DMS53 treated with DMSO at 0.1 percent for 48 hours (cell line): ENCODE data around the gene NOG.
A peak's percentile ranks its signal among the peaks of the same experiment; 100 is the strongest.

Experiments used
- DNase-seq: peaks from one replicate; lab custom pipeline; 2025; ENCODE audit not compliant: unreplicated experiment; lab: John Stamatoyannopoulos, UW

The NOG gene

DNA sequence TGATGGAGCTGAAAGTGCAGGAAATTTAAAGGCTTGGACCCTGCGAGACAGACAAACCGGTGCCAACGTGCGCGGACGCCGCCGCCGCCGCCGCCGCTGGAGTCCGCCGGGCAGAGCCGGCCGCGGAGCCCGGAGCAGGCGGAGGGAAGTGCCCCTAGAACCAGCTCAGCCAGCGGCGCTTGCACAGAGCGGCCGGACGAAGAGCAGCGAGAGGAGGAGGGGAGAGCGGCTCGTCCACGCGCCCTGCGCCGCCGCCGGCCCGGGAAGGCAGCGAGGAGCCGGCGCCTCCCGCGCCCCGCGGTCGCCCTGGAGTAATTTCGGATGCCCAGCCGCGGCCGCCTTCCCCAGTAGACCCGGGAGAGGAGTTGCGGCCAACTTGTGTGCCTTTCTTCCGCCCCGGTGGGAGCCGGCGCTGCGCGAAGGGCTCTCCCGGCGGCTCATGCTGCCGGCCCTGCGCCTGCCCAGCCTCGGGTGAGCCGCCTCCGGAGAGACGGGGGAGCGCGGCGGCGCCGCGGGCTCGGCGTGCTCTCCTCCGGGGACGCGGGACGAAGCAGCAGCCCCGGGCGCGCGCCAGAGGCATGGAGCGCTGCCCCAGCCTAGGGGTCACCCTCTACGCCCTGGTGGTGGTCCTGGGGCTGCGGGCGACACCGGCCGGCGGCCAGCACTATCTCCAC lies at the start of gene NOG:
Gene NOG (plus strand): TSS at position 54 of the 674 bp plus-strand sequence. CDS start 525 bp downstream, at position 579.
- DNase-seq, result peak; percentile 19

DNA sequence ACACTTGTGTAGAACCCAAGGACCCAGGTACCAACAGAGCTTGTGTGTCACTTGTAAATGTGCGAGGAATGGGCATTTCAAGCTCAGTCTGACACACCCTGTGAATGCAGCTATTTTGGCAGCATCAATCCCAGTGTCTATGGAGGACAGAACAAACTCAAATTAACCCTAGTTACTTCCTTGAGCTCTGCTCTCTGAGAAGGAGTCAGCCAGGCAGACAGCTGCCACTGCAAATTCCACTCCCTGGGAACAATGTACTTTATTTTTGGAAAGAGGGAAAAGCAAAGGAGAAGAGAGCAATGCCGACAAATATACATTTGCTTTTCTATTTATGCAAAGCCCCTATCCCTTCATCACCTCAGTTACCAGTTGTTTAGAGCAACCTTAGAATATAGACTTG lies 48.4 kb upstream of the NOG start:
- no peak for DNase-seq

DNA sequence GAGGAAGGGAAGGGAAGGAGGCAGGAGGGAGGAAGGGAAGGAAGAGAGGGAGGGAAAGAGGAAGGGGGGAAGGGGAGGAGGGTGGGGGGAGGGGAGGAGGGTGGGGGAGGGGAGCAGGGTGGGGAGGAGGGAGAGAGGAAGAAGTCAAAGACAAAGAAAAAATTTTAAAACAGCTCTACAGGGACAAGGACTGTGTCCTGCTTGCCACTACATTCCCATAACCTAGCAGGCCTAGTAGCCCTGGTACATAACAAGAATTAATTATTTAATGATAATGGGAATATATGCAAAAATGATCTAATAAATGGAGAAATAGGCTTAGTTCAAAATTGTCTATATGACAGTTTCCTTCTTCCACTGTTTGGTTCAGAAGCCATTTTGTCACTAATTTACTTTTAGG lies 47.6 kb upstream of the NOG start:
- no peak for DNase-seq

DNA sequence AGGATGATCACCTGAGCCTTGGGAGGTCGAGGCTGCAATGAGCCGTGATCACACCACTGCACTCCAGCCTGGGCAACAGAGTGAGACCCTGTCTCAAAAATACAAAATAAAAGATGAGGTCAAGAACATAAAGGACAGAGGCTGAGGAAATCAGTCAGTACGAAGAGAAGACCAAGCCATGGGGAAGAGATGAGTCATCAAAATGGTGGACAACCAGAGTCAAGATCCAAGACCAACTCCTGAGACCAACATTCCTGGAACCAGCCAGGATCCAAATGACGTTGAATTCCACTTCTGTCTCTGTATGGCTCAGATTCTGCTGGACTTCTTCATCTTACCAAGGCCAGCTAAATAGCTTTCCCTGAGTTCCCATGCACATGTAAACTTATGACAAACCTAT lies 44.8 kb upstream of the NOG start:
- no peak for DNase-seq

DNA sequence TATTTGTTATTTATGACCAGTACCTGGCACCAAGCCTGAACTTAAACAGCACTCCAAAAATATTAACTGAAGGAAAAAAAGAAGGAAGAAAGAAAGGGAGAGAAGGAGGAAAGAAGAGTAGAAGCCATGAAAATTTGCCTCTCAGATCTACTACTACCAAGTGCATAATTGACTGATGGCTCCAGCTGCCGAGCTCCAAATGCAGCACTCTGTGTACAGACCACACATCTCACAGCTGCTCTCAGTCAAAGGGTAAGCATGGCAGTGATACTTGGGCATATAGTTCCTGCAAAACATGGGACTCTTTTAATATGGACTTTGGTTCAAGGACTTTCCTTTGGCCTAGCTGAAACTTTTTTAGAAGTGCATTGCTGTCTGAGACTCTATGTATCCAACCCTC lies 44.0 kb upstream of the NOG start:
- DNase-seq, result no peak

DNA sequence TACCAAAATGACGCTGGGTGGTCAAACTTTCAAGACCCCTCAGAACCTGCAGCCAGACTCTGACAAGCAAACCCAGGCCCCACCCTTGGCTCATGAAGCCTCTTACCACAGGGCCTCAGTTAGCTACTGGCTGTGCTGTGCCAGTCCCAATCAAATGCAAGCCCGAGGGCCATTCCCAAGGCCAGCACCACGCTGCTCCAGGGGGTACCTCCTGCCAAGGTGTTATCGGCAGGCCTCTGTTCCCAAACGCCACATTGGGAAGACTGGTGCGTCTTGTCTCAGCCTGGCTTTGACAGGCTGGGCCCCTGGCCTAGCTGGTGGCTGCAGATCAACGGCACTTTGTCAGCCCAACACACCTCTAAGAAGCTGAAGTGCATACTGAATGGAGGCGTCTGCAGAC lies 35.8 kb upstream of the NOG start:
- no peak for DNase-seq

DNA sequence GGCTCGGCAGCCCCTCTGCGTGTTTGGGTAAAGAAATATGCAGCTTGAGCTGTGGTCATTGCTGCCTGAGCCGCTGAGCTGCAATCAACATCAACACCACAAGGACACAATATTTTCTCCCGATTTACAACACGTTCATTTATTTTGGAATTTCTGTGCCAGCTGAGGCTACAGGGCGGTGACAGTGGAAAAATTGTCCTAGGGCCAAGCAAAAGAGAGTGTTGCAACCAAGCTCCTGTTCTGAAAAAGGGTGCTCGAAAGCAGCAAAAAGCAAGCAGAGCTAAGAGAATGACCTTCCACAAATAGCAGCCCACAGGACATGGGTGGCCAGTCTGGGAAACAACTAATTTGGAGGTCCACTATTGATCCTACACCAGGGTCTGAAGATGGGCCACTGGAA lies 35.4 kb upstream of the NOG start:
- no peak for DNase-seq

DNA sequence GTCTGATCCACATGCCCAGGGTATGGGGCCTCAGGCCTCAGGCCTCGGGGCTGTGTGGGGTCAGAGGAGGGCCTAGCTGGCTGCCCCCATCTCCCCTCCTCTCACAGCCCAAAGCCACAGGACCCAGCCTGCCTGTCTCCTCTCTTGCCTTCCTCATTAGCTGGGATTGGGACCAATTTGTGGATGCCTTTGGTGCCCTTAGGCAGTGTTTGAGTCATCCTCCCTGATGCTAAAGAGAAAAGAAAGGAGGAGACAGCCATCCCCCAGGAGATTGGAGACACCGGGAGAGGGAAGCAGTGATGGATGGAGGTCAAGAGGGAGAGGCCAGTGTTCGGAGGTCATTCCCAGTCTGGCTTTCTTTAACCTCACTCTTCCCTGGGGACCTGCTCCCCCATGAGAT lies 23.3 kb upstream of the NOG start:
- no peak for DNase-seq

DNA sequence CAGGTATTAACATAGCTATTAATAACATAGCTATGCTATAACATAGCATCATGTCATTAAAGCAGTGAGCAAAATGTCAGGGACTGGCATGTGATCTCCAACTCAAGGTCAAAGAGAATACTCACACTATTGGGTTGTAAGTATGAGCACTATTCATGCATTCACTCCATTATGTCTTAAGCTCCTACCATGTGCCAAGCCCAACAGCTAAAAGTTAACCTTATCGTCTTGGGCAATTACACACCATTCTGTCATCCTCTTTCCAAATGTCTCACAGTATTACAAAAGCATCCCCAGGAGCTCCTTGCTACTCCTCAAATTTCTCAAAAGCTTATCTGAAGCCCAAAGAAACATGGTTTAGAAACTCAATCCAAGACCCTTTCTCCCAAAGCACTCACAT lies 22.0 kb upstream of the NOG start:
- DNase-seq, result no peak

DNA sequence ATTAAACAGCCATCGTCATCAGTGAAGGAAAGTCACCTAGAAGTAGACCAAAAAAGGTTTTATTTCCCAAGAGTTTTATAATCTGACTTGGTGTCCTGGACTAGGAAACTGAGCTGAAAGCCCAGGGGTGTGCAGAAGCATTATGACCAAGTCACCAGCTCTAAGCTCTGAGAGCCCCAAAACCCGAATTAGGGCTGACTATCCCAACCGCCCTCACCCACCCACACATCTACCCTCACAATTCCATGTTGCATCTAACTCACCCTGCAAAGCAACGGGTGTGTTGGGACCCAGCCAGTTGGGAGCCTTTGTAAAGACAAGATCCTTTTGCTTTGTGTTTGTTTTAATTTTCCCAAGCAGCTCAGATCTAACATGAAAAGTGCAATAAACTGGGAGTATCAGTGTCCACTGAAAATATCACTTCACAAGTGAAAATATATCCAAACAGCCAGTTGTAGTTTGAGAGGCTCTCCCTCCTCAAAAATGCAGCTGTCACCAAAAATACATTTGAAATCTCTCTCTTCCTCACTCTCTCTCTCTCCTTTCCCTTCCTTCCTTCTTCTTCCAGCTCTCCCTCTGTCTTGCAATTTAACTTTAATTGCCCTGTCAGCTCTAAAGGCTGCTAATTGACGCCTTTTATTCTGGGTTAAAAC lies 16.2 kb upstream of the NOG start:
- DNase-seq, result no peak

DNA sequence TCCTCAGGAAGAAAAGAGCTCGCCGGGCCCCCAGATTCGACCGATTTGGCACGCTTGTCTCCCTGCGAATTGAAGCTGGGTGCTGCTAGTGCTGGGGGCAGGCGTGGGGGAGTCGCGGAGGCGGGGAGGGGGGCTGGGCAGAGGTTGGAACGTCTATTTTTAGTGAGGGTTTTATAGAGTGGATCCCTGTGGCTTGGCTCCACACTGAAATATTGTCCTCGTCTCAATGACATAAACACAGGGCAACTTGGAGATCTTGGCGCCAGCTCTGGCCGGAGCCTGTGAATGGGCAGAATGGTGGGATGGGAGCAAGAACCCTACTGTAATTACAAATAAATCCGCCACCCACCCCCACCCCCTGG lies 15.7 kb upstream of the NOG start:
- no peak for DNase-seq

DNA sequence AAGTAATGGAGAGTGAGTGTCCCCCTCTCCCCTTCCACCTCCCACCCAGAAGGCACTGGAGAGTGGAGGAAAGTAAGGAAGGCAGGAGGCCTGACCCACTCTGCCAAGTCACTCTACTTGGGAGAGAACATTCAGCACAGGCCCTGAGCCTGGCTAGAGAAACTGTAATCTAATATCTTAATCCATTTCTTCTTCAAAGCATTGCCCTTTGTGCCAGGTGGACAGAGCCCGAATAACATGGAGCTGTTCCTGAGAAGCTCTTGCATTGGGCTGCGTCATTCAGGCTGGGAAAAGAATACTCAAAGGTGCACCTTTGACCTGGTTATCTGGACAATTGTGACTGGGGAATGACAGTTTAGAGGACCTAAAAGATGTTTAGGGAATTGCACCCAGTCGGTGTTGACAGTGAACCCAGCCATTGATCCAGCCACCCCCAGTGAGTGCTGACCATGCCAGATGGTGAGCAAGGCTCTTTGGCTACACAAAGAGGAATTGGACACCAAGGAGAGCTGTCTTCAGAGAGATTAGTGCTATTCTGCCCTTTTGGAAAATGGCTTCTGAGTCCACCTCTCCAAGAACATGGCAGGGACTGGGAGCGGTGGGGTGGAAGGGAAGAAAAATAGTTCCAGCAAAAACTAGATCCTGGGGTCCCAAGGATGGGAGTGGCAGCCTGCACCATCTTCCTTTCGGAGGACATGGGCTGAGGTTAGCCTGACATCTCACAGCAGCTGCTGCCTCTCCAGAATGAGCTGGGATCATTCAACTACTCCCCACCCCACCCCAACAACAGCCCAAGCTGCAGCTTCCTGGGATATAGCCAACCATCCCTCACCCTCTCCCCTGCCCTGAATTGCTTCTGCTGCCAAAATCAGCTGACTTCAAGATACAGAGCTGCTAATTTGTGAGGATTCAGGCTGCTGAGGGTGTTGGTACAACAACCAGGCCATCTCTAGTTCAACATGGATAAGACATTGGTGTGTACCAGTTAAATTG lies 11.6 kb upstream of the NOG start:
- DNase-seq, result no peak

DNA sequence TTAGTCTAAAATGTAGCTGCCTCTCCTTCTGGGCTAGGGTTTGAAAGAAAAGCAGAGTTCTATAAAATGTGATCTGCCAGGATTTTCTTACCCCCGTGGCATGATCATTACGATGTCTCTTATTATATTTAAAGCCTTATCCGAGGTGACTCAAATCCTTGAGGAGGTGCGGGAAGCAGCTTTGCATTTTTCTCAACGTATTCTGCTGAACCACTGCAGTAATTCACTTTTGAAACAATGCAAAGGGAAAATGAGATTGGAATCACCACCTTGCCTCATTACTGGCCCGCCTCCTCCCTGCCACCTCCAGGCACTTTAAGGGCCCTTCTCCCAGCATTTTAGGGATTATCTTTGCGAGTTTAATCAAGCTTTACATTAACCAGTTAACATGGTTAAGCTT lies 9.7 kb upstream of the NOG start:
- DNase-seq, result no peak

DNA sequence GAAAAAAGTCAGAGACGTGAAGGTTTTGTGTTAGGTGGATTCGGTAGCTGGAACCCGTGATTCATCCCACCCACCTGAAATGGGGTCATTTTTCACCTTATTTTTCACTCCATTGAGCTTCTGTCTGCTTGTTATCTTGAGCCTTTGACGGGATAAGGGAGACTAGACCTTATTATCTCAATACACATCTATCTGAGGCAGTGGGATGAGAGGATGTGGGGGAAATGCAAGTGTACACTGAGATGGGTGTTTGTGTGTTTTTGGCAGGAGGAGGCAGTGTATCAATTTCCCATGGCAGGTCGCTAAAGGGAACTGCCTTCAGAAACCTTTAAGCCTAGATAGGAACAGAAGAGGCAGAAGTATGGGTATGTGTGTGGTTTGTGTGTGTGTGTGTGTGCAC lies 6.2 kb upstream of the NOG start:
- no peak for DNase-seq

DNA sequence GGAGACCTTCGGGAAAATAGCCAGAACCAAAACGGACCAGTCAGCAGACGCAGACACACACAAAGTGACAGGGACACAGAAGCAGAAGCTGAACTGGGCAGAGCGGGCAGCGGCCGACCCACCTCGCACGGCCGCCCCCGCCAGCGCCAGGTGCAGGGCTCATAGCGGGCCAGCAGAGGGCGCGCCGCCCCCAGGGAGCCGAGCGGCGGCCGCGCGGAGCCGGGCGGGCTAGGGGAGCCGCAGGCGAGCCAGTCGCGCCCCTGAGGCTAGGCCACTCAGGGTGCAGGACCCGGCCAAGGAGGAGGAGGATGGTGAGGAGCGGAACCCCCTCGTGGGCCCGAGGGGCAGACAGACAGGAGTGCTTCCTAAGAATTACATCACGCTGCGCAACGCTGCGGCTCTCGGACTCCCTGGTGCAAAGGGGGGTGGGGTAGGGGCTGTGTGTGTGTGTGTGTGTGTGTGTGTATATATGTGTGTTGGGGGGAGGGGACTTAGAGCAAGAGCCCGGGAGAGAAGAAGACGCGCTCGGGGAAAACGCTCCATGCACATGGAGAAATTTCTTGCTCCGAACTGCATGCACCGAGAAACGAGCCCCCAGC lies 913 bp upstream of the NOG start:
- DNase-seq, result no peak

DNA sequence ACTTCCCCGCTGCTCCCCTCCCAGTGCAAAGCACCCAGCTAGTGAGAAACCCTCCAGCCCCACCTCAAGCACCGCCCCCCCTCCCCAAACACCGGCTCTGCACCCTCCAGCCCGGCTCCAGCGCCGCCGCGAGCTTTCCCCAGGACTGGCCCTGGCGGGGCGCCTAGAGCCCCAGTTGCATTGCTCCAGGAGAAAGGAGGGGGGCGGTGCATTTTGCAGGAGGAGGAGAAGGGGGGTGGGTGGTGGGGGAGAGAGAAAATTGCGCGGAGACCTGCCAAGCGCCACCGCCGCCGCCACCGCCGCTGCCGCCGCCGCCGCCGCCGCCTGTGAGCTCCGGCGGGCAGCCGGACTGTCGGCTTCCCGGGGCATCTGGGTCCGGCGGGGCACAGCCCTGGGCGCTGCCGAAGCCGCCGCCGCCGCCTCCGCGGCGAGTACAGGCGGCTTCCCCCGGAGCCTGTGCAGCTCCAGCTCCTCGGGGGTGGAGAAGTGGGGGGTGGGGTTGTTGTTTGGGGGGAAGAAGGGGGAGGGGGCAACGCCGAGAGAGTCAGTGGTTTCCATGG lies 333 bp upstream of the NOG start:
- DNase-seq, result no peak

DNA sequence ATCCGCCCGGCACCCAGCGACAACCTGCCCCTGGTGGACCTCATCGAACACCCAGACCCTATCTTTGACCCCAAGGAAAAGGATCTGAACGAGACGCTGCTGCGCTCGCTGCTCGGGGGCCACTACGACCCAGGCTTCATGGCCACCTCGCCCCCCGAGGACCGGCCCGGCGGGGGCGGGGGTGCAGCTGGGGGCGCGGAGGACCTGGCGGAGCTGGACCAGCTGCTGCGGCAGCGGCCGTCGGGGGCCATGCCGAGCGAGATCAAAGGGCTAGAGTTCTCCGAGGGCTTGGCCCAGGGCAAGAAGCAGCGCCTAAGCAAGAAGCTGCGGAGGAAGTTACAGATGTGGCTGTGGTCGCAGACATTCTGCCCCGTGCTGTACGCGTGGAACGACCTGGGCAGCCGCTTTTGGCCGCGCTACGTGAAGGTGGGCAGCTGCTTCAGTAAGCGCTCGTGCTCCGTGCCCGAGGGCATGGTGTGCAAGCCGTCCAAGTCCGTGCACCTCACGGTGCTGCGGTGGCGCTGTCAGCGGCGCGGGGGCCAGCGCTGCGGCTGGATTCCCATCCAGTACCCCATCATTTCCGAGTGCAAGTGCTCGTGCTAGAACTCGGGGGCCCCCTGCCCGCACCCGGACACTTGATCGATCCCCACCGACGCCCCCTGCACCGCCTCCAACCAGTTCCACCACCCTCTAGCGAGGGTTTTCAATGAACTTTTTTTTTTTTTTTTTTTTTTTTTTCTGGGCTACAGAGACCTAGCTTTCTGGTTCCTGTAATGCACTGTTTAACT lies 1.0 kb downstream of the NOG start:
- DNase-seq, result peak; percentile 8

DNA sequence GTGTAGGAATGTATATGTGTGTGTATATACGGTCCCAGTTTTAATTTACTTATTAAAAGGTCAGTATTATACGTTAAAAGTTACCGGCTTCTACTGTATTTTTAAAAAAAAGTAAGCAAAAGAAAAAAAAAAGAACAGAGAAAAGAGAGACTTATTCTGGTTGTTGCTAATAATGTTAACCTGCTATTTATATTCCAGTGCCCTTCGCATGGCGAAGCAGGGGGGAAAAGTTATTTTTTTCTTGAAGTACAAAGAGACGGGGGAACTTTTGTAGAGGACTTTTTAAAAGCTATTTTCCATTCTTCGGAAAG lies 1.6 kb downstream of the NOG start:
- no peak for DNase-seq

DNA sequence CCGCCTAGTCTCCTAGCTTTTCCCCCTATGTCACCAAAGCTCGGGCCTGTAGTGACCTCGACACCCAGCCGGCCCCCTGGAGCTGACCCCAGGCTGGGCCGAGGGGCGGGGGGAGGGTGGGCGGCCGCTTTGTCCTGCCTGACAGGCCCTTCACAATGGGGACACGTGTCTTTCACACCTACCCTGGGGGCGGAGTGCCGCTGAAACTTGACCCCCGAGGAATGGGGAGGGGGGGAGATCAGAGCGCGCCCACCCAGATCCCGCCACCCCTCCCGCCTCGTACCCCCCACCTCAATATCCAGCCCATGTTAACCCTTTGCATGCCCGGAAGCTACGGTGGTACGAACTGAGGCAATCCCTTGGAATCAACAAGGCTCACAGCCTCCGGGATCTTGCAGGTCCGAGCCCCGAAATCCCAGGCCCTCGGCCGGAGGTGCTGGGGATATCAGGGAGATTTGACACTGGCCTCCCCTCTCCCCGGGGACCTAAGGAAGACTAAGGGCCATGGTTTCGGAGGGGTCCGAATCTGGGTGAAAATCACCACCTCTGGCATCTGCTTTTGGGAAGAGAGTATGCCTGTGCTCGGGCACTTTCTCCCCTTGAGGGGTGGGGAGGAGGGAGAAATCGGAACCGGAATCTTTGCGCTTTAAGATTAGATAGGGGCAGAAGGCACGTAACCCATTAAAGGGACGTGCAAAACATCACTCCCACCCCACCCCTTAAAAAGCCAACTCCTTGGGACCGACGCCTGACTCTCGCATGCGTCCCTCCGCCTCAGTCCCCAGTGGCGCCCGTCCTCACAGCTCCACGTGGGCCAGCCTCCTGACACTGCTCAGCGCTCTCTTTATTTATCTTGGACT lies 2.6 kb downstream of the NOG start:
- DNase-seq, result no peak
